SH-SY5Y (cell line): ENCODE data around the gene MGAT5B.

Experiments
- GATA2 ChIP-seq: IDR thresholded peaks from 2 replicates; pipeline ENCODE4 v1.6.1; 2011; ENCODE audit warnings: mild to moderate bottlenecking, low read depth, low read length
- GATA3 ChIP-seq: IDR thresholded peaks from 2 replicates; pipeline ENCODE4 v1.6.1; 2011; ENCODE audit warnings: low read depth, mild to moderate bottlenecking, low read length, moderate library complexity

Gene MGAT5B

DNA sequence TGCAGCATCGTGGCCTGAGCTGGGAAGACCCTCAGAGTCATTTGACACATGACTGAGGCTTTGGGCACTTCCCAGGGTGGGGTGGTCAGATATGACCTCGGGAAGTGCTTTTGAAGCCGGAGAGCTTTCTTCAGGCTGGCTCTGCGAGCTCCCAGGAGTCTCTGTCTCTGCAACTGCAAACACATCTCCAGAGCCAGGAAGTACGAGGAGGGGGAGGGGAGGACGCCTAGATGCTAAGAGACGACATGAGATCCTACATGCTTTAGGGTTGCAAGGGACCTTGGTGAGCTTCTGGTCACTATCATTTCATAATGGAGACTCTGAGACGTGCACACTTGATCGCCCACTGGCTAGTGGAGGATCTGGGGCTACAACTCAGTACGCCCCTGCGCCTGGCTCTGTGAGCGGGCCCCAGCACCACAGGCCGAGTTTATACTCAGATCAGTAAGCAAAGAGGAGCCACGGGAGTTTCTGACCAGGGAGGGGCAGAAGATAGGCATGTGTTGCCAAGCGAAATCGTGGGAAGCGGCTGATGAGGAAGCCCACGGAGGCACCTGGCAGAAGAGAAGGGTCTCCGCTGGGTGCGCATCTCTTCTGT, 527 bp upstream of the MGAT5B start:
- TF ChIP-seq GATA2: no peak
- no peak for TF ChIP-seq GATA3

DNA sequence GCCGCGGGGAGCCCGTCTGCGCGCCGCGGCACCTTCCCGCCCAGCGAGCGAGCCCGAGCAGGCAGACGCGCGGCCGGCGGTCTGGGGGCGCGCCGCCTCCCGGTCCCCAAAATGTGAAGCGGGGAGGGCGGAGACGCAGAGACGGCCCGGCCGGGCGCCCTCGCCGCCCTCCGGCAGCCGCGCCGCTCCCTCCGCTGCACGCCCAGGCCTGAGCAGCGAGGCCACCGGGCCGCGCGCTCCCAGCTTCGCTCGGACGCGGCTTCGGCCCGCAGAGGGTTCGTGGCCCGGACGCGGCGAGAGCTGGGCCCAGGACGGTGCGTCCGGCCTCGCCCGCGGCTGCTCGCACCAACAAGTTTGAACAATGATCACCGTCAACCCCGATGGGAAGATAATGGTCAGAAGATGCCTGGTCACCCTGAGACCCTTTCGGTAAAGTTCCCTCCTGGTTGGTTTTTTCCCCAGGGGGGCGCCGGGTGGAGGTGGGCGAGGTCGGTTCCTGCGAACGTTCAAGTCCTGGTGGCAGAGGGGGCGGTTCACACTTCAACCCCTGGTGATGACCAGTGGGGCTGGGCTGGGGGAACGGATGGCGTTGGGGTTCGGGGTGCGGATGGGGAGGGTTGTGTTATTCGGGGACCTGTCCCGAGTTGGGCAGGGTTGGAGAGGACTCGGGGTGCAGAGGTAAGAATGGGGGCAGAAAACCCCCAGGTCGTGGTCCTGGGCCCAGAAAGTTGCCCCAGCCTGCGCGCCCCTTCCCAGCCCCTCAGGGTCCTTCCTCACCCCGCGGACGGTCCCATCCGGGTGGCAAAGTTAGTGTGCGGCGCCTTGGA, 678 bp downstream of the MGAT5B start:
- TF ChIP-seq GATA3 (no peak), GATA2 (no peak)

DNA sequence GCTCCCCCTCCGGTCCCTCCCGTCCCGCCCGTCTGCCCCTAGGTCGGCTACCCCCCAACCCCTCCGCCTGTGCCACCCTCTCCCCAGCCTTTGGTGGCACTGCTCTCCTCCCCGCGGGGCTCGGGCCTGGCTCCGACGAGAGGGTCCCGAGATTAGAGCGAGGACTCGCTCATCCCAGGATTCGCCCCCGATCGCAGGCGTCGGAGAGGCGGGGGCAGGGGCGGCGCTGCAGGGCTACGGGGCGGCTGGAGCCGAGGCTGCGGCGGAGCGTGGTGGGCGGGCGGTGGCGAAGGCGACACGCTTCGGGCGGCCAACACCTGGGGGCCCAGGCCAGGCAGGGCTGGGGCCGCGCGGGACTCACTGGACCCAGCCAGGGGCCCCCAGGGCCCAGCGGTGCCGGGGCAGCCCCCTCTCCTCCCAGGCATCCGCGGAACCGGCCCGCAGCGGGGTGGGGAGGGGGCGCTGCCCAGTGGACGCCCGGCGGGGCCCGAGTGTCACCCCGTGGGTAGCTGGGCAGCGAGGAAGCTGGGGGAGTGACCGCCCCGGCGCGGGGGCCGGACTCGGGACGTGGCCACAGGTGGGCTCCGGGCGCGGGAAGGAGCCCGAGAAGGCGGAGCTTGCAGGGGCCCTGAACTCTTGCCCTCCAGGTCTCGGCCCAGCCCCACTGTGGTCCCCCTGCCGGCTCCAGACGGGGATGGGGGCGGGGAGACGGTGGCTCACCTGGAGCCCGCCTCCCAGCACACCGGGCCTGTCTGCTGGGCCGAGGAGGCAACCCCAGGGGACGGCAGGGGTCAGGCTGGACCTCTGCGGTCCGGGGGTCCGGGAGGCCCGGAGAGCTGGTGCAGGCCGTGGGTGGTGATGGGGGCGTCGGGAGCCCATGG, 1.5 kb downstream of the MGAT5B start:
- no peak for TF ChIP-seq GATA3
- no peak for TF ChIP-seq GATA2

DNA sequence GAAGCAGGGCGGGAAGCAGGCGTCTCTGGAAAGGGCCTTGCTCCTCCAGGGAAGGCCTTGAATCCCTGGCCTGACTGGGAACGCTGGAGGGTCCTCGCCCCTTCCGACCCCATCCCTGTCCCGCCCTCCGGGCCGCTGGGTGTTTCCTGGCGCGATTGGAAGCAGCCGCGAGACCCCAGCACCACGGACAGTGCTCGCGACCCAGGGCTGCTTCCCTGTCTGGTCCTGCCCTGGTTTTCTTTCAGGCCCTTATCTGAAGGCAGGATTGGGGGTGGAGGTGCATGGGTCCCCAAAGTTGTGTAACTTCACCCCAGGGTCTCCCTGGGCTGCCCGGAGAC, 2.1 kb downstream of the MGAT5B start:
- no peak for TF ChIP-seq GATA3
- TF ChIP-seq GATA2: no peak

DNA sequence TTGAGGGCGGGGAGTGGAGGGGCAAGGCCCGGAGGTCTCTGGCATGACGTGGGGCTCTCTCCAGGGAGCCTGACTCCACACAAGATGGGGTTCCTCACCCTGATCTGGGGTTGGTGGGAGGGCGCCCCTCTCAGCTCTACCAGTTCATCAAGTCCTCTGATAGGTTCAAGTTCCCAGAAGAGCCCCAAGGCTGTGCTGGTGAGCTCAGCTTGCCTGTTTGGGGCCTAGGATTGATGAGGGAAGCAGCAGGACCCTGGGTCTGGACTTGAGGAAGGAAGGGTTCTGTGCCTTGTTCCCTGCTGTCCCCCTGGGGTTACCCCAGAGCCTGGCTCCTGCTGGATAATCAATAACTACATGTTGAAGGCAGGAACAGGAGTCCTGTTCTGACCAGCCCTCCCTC, 3.5 kb downstream of the MGAT5B start:
- TF ChIP-seq GATA2 (no peak), GATA3 (no peak)

DNA sequence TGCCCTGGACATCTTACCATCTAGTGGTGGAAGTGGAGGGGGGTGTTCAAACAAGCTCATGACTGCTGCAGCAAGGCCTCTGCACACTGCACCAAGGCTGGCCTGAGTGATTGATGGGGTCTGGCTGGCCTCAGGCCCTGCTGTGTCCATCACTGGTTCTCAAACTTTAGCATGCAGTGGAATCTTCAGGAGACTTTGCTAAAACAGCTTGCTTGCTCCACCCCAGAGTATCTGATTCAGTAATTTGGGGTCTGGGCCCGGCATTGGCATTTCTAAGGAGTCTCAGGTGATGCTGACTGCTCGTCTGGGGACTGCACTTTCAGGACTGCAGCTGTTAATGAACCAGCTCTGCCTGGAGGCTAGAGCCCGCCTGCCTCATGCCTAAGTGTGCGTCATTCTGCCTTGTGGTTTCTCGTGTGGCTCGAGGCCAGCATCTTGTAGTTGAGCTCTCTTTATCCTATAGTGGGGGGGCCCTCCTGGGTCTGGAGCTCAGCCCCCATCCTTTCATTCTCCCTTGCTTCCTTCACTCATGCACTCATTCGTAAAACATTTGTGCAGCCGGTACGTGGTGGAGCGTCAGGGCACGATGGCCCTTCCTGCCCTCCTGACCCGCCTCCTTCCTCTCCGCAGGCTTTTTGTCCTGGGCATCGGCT, 4.1 kb downstream of the MGAT5B start:
- TF ChIP-seq GATA2 (no peak), GATA3 (no peak)

DNA sequence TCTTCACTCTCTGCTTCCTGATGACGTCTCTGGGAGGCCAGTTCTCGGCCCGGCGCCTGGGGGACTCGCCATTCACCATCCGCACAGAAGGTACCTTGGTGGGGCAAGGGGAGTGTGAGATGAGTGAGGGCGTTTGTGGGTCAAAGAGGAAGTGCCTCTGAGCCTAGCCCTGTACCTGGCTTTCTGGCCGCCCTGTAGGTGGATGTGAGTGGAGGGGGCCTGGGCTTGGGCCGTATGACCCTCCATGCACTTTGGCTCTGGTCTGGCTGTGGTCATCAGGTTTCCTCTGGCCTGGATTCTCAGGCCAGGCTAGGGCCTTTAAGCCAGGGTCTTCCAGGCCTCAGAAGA, 4.6 kb downstream of the MGAT5B start:
- TF ChIP-seq GATA3: no peak

DNA sequence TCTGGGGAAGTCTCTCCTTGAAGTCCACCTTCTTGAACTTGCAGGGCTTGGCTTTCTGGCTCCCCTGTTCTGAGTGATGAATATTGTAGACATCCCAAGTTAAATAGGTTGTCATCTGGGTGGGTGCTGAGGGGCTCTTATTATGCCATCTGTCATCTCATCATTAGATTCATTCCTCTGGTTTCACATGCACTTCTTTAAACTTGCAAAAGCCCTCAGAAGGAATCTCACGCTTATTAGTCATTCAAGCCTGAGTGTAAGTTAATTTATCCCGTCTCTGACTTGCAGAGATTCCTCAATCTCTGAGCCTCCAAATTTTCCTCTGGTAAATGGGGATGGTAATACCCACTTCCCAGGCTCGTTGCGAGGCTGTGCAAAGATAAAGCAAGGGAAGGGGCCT, 5.7 kb downstream of the MGAT5B start:
- TF ChIP-seq GATA3 (no peak), GATA2 (no peak)

DNA sequence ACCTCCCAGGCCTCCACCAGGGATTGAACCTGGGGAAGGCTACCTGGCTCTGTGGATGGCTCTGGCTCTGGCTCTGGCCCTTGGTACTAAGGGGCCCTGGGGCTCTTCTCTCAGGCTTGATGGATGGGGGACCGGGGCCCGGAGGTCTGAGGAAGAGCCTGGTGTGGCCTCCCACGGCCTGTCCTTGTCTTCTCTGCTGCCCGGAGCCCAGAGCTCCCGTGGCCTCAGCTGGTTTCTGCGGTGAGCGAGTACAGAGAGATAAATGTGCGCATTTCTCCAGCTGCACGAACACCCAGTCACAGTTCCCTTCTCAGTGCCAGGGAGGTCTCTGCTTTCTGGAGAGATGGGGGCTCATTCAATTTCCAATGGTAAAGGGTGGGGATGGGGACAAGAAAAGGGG, 9.2 kb downstream of the MGAT5B start:
- no peak for TF ChIP-seq GATA2

DNA sequence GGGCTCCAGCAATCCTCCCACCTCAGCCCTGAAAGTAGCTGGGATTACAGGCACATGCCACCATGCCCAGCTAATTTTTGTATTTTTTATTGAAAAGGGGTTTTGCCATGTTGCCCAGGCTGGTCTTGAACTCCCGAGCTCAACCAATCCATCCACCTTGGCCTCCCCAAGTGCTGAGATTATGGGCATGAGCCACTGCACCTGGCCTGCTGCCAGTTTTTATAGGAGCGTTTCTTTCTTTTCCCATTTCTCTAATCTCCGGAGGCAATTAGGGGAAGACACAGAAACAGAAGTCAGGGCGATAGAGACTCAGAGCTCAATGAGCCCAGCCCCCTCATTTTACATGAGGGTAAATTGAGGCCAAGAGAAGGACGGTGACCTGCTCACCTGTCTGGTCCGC, 10.4 kb downstream of the MGAT5B start:
- no peak for TF ChIP-seq GATA2
- no peak for TF ChIP-seq GATA3

DNA sequence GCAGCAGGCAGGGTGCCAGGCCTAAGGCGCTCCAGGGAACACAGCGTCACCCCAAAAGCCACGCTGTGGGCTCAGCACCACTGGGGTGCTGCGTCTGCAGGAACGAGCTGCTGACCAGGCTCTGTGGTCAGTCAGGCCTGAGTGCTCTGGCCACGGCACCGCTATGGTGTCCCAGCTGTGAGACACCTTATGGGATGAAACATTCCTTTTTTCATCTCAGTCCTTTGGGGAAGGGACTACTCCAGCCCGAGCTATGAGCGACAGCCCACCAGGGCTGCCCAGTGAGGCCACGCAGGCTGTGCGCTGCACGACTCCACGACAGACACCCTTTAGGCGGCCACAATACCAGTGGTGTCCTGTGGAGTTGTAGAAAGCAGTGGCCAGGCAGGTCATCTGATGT, 11.1 kb downstream of the MGAT5B start:
- TF ChIP-seq GATA3 (no peak), GATA2 (no peak)

DNA sequence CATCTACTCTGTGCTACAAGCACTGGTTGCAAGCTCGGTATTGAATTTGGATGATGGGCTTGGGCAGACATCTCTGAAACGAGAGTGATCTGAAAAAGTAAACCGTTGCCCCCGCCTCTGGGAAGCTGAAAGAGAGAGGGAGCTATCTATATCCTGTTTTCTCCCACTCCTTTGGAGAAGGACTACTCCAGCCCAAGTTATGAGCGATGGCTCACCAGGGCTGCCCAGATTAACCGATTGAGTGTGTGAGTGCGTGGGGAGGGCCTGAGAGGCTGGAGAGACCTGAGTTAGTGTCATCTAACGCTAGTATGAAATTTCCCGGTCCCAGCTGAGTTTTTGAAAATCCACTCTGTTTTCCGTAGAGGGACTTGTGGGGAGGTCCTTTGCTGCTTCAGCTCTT, 11.5 kb downstream of the MGAT5B start:
- TF ChIP-seq GATA3 (no peak), GATA2 (no peak)

DNA sequence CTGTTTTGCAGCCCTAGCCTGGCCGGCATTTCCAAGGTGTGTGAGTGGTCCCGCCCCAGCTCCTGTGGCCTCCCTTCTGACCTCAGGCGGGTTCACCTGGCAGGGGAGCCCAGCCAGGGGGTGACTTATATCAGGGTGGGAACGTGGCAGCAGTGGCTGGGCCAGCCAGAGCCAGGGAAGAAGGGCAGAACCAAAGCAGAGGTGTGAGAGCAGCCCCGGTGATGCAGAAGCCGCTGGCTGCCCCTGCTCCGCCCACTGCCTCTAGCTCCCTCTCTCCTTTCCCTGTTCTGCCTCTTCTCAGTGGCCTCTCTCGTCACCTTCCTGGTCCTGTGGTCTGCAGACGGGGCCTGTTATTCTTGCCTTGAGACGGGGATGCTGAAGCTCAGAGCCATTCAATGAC, 12.1 kb downstream of the MGAT5B start:
- TF ChIP-seq GATA2: no peak
- no peak for TF ChIP-seq GATA3

DNA sequence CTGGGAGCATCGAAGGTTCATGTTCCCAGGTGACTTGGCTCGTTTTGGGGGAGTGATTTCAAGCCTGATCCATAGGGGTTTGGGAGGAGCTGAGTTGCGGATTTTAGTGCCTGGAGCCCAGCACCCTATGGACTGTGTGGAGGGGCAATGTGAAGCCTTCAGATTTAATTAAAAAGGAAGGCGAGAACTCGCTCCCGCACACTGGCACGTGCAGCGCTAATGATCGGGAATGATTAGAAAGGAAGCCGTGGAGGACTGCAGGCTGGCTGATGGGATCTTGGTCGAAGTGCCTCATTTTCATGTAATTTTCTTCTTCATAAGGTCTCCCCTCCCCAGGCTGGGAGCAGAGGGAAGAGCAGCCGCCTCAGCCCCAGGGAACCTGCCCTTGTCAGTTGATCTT, 12.8 kb downstream of the MGAT5B start:
- no peak for TF ChIP-seq GATA3
- TF ChIP-seq GATA2: no peak
